H1 (cell line): Measurements from ENCODE around the gene WFDC12. TPM values are rescaled to one million over a fixed set of nuclear protein-coding genes. Genes with fewer than 3 reads are reported as not detected.

Experiments used
- CTCF ChIA-PET: fragments of 300-600 bp; sonication (Branson Sonifier 250); formaldehyde crosslinking; loops from one replicate; lab custom pipeline; 2021; ENCODE audit not compliant: partially characterized antibody; lab: Charles Lee
- POLR2A ChIA-PET: fragments of 300-600 bp; sonication (Branson Sonifier 250); formaldehyde crosslinking; loops from one replicate; lab custom pipeline; 2021; ENCODE audit warnings: inconsistent platforms; ENCODE audit not compliant: partially characterized antibody; lab: Charles Lee
- DNase-seq, 2 experiments: peaks; one replicate each; pipeline versions ENCODE4 v3.0.0 to v3.0.0-alpha.2; 2010 to 2022; ENCODE audit warnings: low spot score in 2 of 2, low read depth in 1 of 2, mixed read lengths in 1 of 2
- FAIRE-seq: peaks from 2 replicates; lab custom pipeline; 2011; peaks lifted over from hg19 to GRCh38; lab: Jason Lieb, UNC
- H2AFZ ChIP-seq: 2 replicates; pipeline ENCODE4 v1.8.1; 2012; ENCODE audit warnings: low read length, inconsistent platforms
- H2AK5ac ChIP-seq: 2 replicates; pipeline ENCODE4 v1.6.1; 2013; ENCODE audit warnings: low read depth, low read length
- H2BK120ac ChIP-seq: replicated peaks from 2 replicates; pipeline ENCODE3; 2013; ENCODE audit warnings: low read depth, low read length, inconsistent platforms
- H2BK12ac ChIP-seq: 2 replicates; pipeline ENCODE4 v1.6.1; 2013; ENCODE audit warnings: low read depth, low read length
- H2BK15ac ChIP-seq: 2 replicates; pipeline ENCODE4 v1.6.1; 2013; ENCODE audit warnings: low read length
- H2BK20ac ChIP-seq: 2 replicates; pipeline ENCODE4 v1.6.1; 2013; ENCODE audit warnings: low read length
- H2BK5ac ChIP-seq: 2 replicates; pipeline ENCODE4 v1.6.1; 2013; ENCODE audit warnings: low read depth, low read length
- H3K14ac ChIP-seq: 2 replicates; pipeline ENCODE4 v1.6.1; 2013; ENCODE audit warnings: inconsistent platforms; ENCODE audit not compliant: insufficient read length
- H3K18ac ChIP-seq: 2 replicates; pipeline ENCODE4 v1.6.1; 2013; ENCODE audit warnings: low read length; ENCODE audit errors: extremely low read depth
- H3K23ac ChIP-seq: 2 replicates; pipeline ENCODE4 v1.6.1; 2013; ENCODE audit warnings: inconsistent platforms; ENCODE audit not compliant: insufficient read length
- H3K23me2 ChIP-seq: 2 replicates; pipeline ENCODE4 v1.6.1; 2013; ENCODE audit warnings: low read depth, low read length
- H3K27ac ChIP-seq: 2 replicates; pipeline ENCODE4 v1.6.1; 2011; ENCODE audit warnings: low read depth, low read length, inconsistent platforms
- H3K27me3 ChIP-seq, 4 experiments: replicated peaks in 1 of 4; 1 replicate in 1 of 4; 2 replicates in 3 of 4; pipeline versions ENCODE4 v1.6.1 to v1.8.1; 2011 to 2013; ENCODE audit warnings: low read length in 3 of 4, mild to moderate bottlenecking in 3 of 4, inconsistent platforms in 2 of 4, mixed read lengths in 2 of 4, moderate library complexity in 1 of 4; ENCODE audit not compliant: control insufficient read depth in 3 of 4, insufficient read depth in 3 of 4; ENCODE audit errors: extremely low read depth in 1 of 4
- H3K36me3 ChIP-seq, 4 experiments: 2 replicates each; pipeline versions ENCODE4 v1.6.1 to v1.8.1; 2011 to 2013; ENCODE audit warnings: mild to moderate bottlenecking in 4 of 4, low read length in 3 of 4, moderate library complexity in 2 of 4, control low read depth in 1 of 4, inconsistent platforms in 1 of 4; ENCODE audit not compliant: insufficient read depth in 4 of 4, control insufficient read depth in 2 of 4
- H3K4ac ChIP-seq: replicated peaks from 2 replicates; pipeline ENCODE3; 2013; ENCODE audit warnings: low read length, low read depth, mixed read lengths, inconsistent platforms; ENCODE audit not compliant: insufficient read length
- H3K4me1 ChIP-seq, 4 experiments: replicated peaks in 1 of 4; 1 replicate in 1 of 4; 2 replicates in 3 of 4; pipeline versions ENCODE4 v1.6.1 to v1.8.1; 2011 to 2013; ENCODE audit warnings: low read length in 3 of 4, inconsistent platforms in 2 of 4, mixed read lengths in 1 of 4; ENCODE audit not compliant: insufficient read depth in 4 of 4, control insufficient read depth in 3 of 4
- H3K4me2 ChIP-seq, 2 experiments: 2 replicates each; pipeline versions ENCODE4 v1.6.1 to v1.8.1; 2011 to 2013; ENCODE audit warnings: low read depth in 2 of 2, low read length in 2 of 2, control low read depth in 1 of 2, inconsistent platforms in 1 of 2, mild to moderate bottlenecking in 1 of 2; ENCODE audit not compliant: insufficient read depth in 1 of 2
- H3K4me3 ChIP-seq, 4 experiments: fragments of 200-600, 300-600 bp in 1 of 4; sonication (generic), shearing (Covaris generic), sonication (Bioruptor Twin) in 1 of 4; 2 replicates each; pipeline versions ENCODE4 v1.5.1 to v1.8.1; 2011 to 2016; ENCODE audit warnings: low read length in 4 of 4, low read depth in 3 of 4, control low read depth in 2 of 4, inconsistent platforms in 2 of 4, mild to moderate bottlenecking in 2 of 4, mixed read lengths in 1 of 4, moderate library complexity in 1 of 4; ENCODE audit not compliant: insufficient read depth in 2 of 4; ENCODE audit errors: extremely low read depth in 1 of 4
- H3K56ac ChIP-seq: replicated peaks from 2 replicates; pipeline ENCODE3; 2013; ENCODE audit warnings: low read depth, mild to moderate bottlenecking, mixed read lengths, low read length, inconsistent platforms; ENCODE audit not compliant: insufficient read length
- H3K79me1 ChIP-seq: 2 replicates; pipeline ENCODE4 v1.6.1; 2013; ENCODE audit warnings: low read depth, low read length, control low read depth
- H3K79me2 ChIP-seq, 2 experiments: 2 replicates each; pipeline versions ENCODE4 v1.6.1 to v1.8.1; 2012 to 2013; ENCODE audit warnings: low read length in 2 of 2, mild to moderate bottlenecking in 2 of 2, inconsistent platforms in 1 of 2; ENCODE audit not compliant: insufficient read depth in 2 of 2, control insufficient read depth in 1 of 2
- H3K9ac ChIP-seq, 4 experiments: replicated peaks in 1 of 4; 1 replicate in 1 of 4; 2 replicates in 3 of 4; pipeline versions ENCODE4 v1.6.1 to v1.8.1; 2011 to 2013; ENCODE audit warnings: low read depth in 3 of 4, low read length in 3 of 4, control low read depth in 2 of 4, mild to moderate bottlenecking in 2 of 4, moderate library complexity in 2 of 4, inconsistent platforms in 1 of 4; ENCODE audit errors: extremely low read depth in 1 of 4
- H3K9me3 ChIP-seq, 2 experiments: 2 replicates each; pipeline versions ENCODE4 v1.6.1 to v1.8.1; 2012 to 2013; ENCODE audit warnings: mild to moderate bottlenecking in 2 of 2, moderate library complexity in 2 of 2, control low read depth in 1 of 2, inconsistent platforms in 1 of 2, low read depth in 1 of 2, low read length in 1 of 2, mixed read lengths in 1 of 2; ENCODE audit not compliant: insufficient read depth in 2 of 2
- H4K20me1 ChIP-seq, 2 experiments: replicated peaks in 1 of 2; 2 replicates each; pipeline versions ENCODE3 to v1.8.1; 2011 to 2013; ENCODE audit warnings: inconsistent platforms in 2 of 2, low read length in 2 of 2, mild to moderate bottlenecking in 1 of 2; ENCODE audit not compliant: insufficient read depth in 2 of 2, control insufficient read depth in 1 of 2
- H4K5ac ChIP-seq: 2 replicates; pipeline ENCODE4 v1.6.1; 2013; ENCODE audit warnings: low read length, low read depth, mixed read lengths, inconsistent platforms; ENCODE audit not compliant: insufficient read length
- H4K8ac ChIP-seq: 2 replicates; pipeline ENCODE4 v1.8.0; 2013; ENCODE audit warnings: mild to moderate bottlenecking, moderate library complexity, low read length, inconsistent platforms; ENCODE audit not compliant: insufficient read depth; ENCODE audit errors: extremely low read depth
- H4K91ac ChIP-seq: replicated peaks from 2 replicates; pipeline ENCODE3; 2013; ENCODE audit warnings: low read length, mixed read lengths, inconsistent platforms; ENCODE audit not compliant: insufficient read length
- GABPA ChIP-seq: IDR thresholded peaks from 2 replicates; pipeline ENCODE4 v1.6.1; 2011; ENCODE audit warnings: mild to moderate bottlenecking, low read length, moderate library complexity, borderline replicate concordance; ENCODE audit not compliant: insufficient read depth
- WGBS, 2 experiments: shearing (Covaris generic) in 1 of 2; methylation state at CpG; one replicate each; pipeline versions ENCODE4 v1.1.6 to v1.1.7; 2013 to 2015; ENCODE audit warnings: low lambda C conversion rate in 2 of 2, mixed read lengths in 2 of 2, inconsistent platforms in 1 of 2, low coverage in 1 of 2, missing lambda C conversion rate in 1 of 2; ENCODE audit not compliant: insufficient replicate concordance in 2 of 2, insufficient coverage in 1 of 2, insufficient read length in 1 of 2; ENCODE audit errors: extremely low coverage in 1 of 2, missing lambda C conversion rate in 1 of 2; 5-methylcytosine and 5-hydroxymethylcytosine counted together
- polyA plus RNA-seq, 7 experiments: library from polyadenylated mRNA; depleted of rRNA in 3 of 7; stranded (reverse) in 5 of 7; unstranded in 2 of 7; fragments of >200 nt in 5 of 7; fragments of 200-250 nt in 2 of 7; gene quantifications; 1 replicate in 5 of 7; 2 replicates in 1 of 7; 4 replicates in 1 of 7; pipeline versions ENCODE4 v1.2.1 to v1.2.3, GENCODE V29; 2011 to 2013; ENCODE audit warnings: missing spikeins in 2 of 7, mixed read lengths in 2 of 7
- total RNA-seq: library from RNA; stranded (reverse); fragmentation: NEBNext Ultra II Directional; extraction: Animal tissue kit (Norgen Biotek cat#: 25700); gene quantifications from 2 replicates; pipeline ENCODE4 v1.2.1, GENCODE V29; 2021

WFDC12 gene
- total and polyA plus RNA-seq, 2 of the 8 experiments (the other 6 are each of a cell fraction or from before 2014, with no cell fraction given) = not detected

DNA sequence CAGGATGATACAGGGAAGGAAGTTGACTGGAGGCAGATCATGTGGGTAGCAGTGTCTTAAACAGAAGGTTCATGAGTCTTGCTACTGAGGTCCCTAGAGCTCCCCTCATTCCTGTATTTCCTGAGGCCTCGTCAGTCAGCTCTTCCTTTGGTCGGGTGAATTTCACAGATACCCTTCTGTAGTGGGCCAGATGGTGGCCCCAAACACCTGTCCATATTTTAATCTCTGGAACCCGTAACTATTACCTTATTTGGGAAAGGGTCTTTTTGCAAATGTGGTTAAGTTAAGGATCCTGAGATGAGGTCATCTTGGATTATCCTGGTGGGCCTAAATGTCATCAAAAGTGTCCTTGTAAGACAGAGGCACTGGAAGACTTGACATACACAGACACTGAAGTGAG, 32.9 kb downstream of the WFDC12 start:
- Histone ChIP-seq H2BK12ac (no peak overlapping the region), H2BK120ac (no peak overlapping the region), H3K9ac (no peak overlapping the region), H2BK15ac (no peak overlapping the region), H2AK5ac (no peak overlapping the region), H4K5ac (no peak overlapping the region), H4K20me1 (no peaks in the 10 kb centered on the region), H2BK5ac (no peak overlapping the region), H3K79me1 (no peaks in the 10 kb centered on the region), H3K4me1 (no peaks in the 10 kb centered on the region), H2AFZ (no peak overlapping the region), H2BK20ac (no peak overlapping the region), H3K27me3 (no peaks in the 10 kb centered on the region), H3K14ac (no peak overlapping the region), H3K27ac (no peak overlapping the region), H3K4ac (no peak overlapping the region), H3K4me3 (no peak overlapping the region), H3K23me2 (no peaks in the 10 kb centered on the region), H3K9me3 (no peaks in the 10 kb centered on the region), H3K4me2 (no peak overlapping the region), H4K91ac (no peak overlapping the region), H3K36me3 (no peaks in the 10 kb centered on the region), H3K56ac (no peak overlapping the region), H3K18ac (no peak overlapping the region), H3K23ac (no peak overlapping the region), H4K8ac (no peak overlapping the region), H3K79me2 (no peaks in the 10 kb centered on the region)
- POLR2A ChIA-PET = no interaction called here
- CTCF ChIA-PET = interaction anchor here (11.2 to 17.6 kb wide), 2 partner anchors 18 to 43 kb away, joined by 210 to 233 read pairs; partner anchors contain the start of gene WFDC5
- FAIRE-seq (no peak), DNase-seq (no peak)
- TF ChIP-seq GABPA = no peak
- WGBS, 2 experiments = 89% methylated on average over 3 of the region's 3 CpGs; no CpG with 5 or more reads in 1 of the 2 experiments
